H9 (cell line): ENCODE results near the gene BMP8A. TPM values are rescaled to one million over a fixed set of nuclear protein-coding genes. Genes with fewer than 3 reads are reported as not detected.

ENCODE experiments used
- DNase-seq: peaks from one replicate; pipeline ENCODE4 v3.0.0-alpha.2; 2017
- H2AFZ ChIP-seq: one replicate; pipeline ENCODE4 v1.6.1; 2013; ENCODE audit warnings: mild to moderate bottlenecking, low read length, control low read depth, moderate library complexity
- H2AK5ac ChIP-seq: 2 replicates; pipeline ENCODE4 v1.6.1; 2013; ENCODE audit warnings: low read length, control low read depth, mixed read lengths; ENCODE audit not compliant: insufficient read length
- H2BK120ac ChIP-seq: one replicate; pipeline ENCODE4 v1.6.1; 2013; ENCODE audit warnings: low read depth, mild to moderate bottlenecking, low read length, control low read depth, inconsistent platforms; ENCODE audit not compliant: poor library complexity, severe bottlenecking
- H2BK12ac ChIP-seq: 2 replicates; pipeline ENCODE4 v1.6.1; 2013; ENCODE audit warnings: low read length, control low read depth, mixed read lengths, low read depth; ENCODE audit not compliant: insufficient read length
- H2BK15ac ChIP-seq: 2 replicates; pipeline ENCODE4 v1.6.1; 2013; ENCODE audit warnings: low read depth, low read length, control low read depth
- H2BK20ac ChIP-seq: one replicate; pipeline ENCODE4 v1.6.1; 2013; ENCODE audit warnings: low read depth, mild to moderate bottlenecking, low read length, control low read depth, inconsistent platforms; ENCODE audit not compliant: poor library complexity, severe bottlenecking
- H2BK5ac ChIP-seq: 2 replicates; pipeline ENCODE4 v1.6.1; 2013; ENCODE audit warnings: low read length, control low read depth, mixed read lengths; ENCODE audit not compliant: insufficient read length
- H3K14ac ChIP-seq: 2 replicates; pipeline ENCODE4 v1.6.1; 2013; ENCODE audit warnings: low read length, control low read depth; ENCODE audit not compliant: insufficient read depth
- H3K18ac ChIP-seq: 2 replicates; pipeline ENCODE4 v1.6.1; 2013; ENCODE audit warnings: low read depth, mild to moderate bottlenecking, mixed read lengths, low read length, control low read depth; ENCODE audit not compliant: insufficient read length
- H3K23ac ChIP-seq: 2 replicates; pipeline ENCODE4 v1.6.1; 2013; ENCODE audit warnings: low read length, control low read depth, mixed read lengths, low read depth; ENCODE audit not compliant: insufficient read length
- H3K23me2 ChIP-seq: 2 replicates; pipeline ENCODE4 v1.6.1; 2013; ENCODE audit warnings: low read depth, mild to moderate bottlenecking, mixed read lengths, low read length, control low read depth; ENCODE audit not compliant: insufficient read length, poor library complexity, severe bottlenecking
- H3K27ac ChIP-seq: 2 replicates; pipeline ENCODE4 v1.5.1; 2013; ENCODE audit warnings: low read length, control low read depth, mixed read lengths, low read depth; ENCODE audit not compliant: insufficient read length
- H3K27me3 ChIP-seq: 2 replicates; pipeline ENCODE4 v1.6.1; 2013; ENCODE audit warnings: low read length, control low read depth, inconsistent platforms; ENCODE audit not compliant: insufficient read depth
- H3K4ac ChIP-seq: 2 replicates; pipeline ENCODE4 v1.6.1; 2013; ENCODE audit warnings: low read depth, mild to moderate bottlenecking, control low read depth, inconsistent platforms, low read length, moderate library complexity
- H3K4me1 ChIP-seq: 2 replicates; pipeline ENCODE4 v1.6.1; 2013; ENCODE audit warnings: low read length, control low read depth, inconsistent platforms; ENCODE audit not compliant: insufficient read depth
- H3K4me2 ChIP-seq: 2 replicates; pipeline ENCODE4 v1.6.1; 2013; ENCODE audit warnings: low read length, control low read depth, mixed read lengths; ENCODE audit not compliant: insufficient read length, insufficient read depth
- H3K56ac ChIP-seq: 2 replicates; pipeline ENCODE4 v1.6.1; 2013; ENCODE audit warnings: low read depth, mild to moderate bottlenecking, mixed read lengths, low read length, control low read depth; ENCODE audit not compliant: insufficient read length
- H3K79me1 ChIP-seq: 2 replicates; pipeline ENCODE4 v1.6.1; 2013; ENCODE audit warnings: low read depth, mild to moderate bottlenecking, moderate library complexity, low read length, control low read depth, inconsistent platforms; ENCODE audit not compliant: insufficient read depth, poor library complexity, severe bottlenecking
- H3K79me2 ChIP-seq: 2 replicates; pipeline ENCODE4 v1.6.1; 2013; ENCODE audit warnings: low read length, control low read depth, inconsistent platforms; ENCODE audit not compliant: insufficient read depth
- H3K9ac ChIP-seq: 2 replicates; pipeline ENCODE4 v1.6.1; 2013; ENCODE audit warnings: low read length, control low read depth, mixed read lengths; ENCODE audit not compliant: insufficient read length; ENCODE audit errors: extremely low read depth
- H3K9me3 ChIP-seq: one replicate; pipeline ENCODE4 v1.6.1; 2013; ENCODE audit warnings: low read depth, low read length, inconsistent platforms; ENCODE audit not compliant: control insufficient read depth
- H3T11ph ChIP-seq: one replicate; pipeline ENCODE4 v1.6.1; 2013; ENCODE audit warnings: mild to moderate bottlenecking, low read length, control low read depth, inconsistent platforms
- H4K20me1 ChIP-seq: one replicate; pipeline ENCODE4 v1.6.1; 2013; ENCODE audit not compliant: control insufficient read depth, insufficient read length, insufficient read depth
- H4K5ac ChIP-seq: 2 replicates; pipeline ENCODE4 v1.6.1; 2013; ENCODE audit warnings: low read depth, mild to moderate bottlenecking, mixed read lengths, low read length, control low read depth; ENCODE audit not compliant: insufficient read length
- H4K8ac ChIP-seq: replicated peaks from 2 replicates; pipeline ENCODE4 v1.6.1; 2013; ENCODE audit warnings: low read length, control low read depth, mixed read lengths, low read depth; ENCODE audit not compliant: insufficient read length
- H4K91ac ChIP-seq: 2 replicates; pipeline ENCODE4 v1.6.1; 2013; ENCODE audit warnings: low read depth, mild to moderate bottlenecking, moderate library complexity, mixed read lengths, low read length, control low read depth; ENCODE audit not compliant: insufficient read length
- H3K27ac Mint-ChIP-seq, 3 experiments: 2 replicates in 2 of 3; 3 replicates in 1 of 3; pipeline ENCODE4 v1.8.0; 2020 to 2021; ENCODE audit warnings: mixed read lengths in 3 of 3, mild to moderate bottlenecking in 1 of 3, moderate library complexity in 1 of 3
- H3K27me3 Mint-ChIP-seq: 2 replicates; pipeline ENCODE4 v1.8.0; 2021; ENCODE audit warnings: low read depth, mild to moderate bottlenecking, moderate library complexity, mixed read lengths
- H3K36me3 Mint-ChIP-seq, 3 experiments: 2 replicates in 2 of 3; 3 replicates in 1 of 3; pipeline ENCODE4 v1.8.0; 2020 to 2021; ENCODE audit warnings: low read depth in 3 of 3, mixed read lengths in 3 of 3; ENCODE audit not compliant: insufficient read depth in 1 of 3
- H3K4me1 Mint-ChIP-seq, 2 experiments: 2 replicates each; pipeline ENCODE4 v1.8.0; 2020; ENCODE audit warnings: mixed read lengths in 2 of 2
- H3K4me3 Mint-ChIP-seq, 2 experiments: 2 replicates in 1 of 2; 3 replicates in 1 of 2; pipeline ENCODE4 v1.8.0; 2020 to 2021; ENCODE audit warnings: mild to moderate bottlenecking in 2 of 2, mixed read lengths in 2 of 2, moderate library complexity in 1 of 2
- H3K9me3 Mint-ChIP-seq, 2 experiments: 2 replicates in 1 of 2; 3 replicates in 1 of 2; pipeline ENCODE4 v1.8.0; 2020; ENCODE audit warnings: mild to moderate bottlenecking in 2 of 2, mixed read lengths in 2 of 2, moderate library complexity in 1 of 2
- WGBS: extraction: QIAGEN DNeasy Blood & Tissue Kit; methylation state at CpG from one replicate; pipeline ENCODE4 v1.1.7; 2013; ENCODE audit warnings: missing lambda C conversion rate, low lambda C conversion rate, mixed read lengths; ENCODE audit not compliant: insufficient read length; ENCODE audit errors: extremely low coverage; 5-methylcytosine and 5-hydroxymethylcytosine counted together
- total RNA-seq: library from RNA; stranded (reverse); gene quantifications from 2 replicates; pipeline ENCODE4 v1.2.1, GENCODE V29; 2021
- TF ChIP-seq, protein P1 (sequence below): fragments of 200-600 bp; sonication (generic); conservative IDR thresholded peaks from 3 replicates; pipeline ENCODE4 v1.8.0; 2021; ENCODE audit warnings: antibody characterized with exemption, mild to moderate bottlenecking

The BMP8A gene
- total RNA-seq, 1 experiment from 2014 or later, result 0.52 TPM

DNA sequence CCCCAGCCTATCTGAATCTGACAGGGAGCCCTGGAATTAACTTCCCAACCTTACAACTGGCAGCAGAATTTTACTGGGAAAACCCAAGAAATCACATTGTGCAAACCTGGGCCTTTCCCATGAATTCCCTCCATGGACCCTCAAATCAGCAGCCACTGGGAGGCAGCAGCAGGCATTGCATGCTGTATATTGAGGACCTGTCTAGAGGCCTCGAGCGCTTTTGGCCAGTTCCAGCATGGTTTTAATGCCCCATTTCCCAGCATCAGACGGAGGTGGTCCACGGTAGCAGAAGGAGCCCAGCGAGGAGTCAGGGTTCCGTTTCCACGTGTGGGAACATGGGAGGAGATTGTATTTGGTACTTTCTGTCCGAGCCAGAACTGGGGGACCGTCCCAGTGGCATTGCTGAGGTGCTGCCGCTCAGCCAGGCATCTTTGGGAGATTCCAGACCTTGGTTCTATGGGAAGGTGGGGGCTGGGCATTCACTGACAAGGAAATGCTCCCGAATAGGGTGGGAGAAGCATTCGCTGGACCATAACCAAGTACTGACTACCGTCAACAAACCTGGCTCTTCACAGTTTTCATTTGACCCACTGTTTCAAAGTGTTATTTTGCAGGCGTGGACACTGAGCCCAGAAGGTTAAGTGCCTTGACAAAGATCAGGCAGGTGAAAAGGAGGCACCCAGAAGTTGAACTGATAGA is 15.9 kb downstream of the BMP8A start:
- H3K27me3 Mint-ChIP-seq, result peaks cover 18% of the 10 kb centered on the region
- no peak overlapping the region for H3K4me2 ChIP-seq
- H3K56ac ChIP-seq, result no peak overlapping the region
- H3K27me3 ChIP-seq, result no peaks in the 10 kb centered on the region
- H3K36me3 Mint-ChIP-seq, result no peaks in the 10 kb centered on the region
- TF ChIP-seq, protein P1, sequence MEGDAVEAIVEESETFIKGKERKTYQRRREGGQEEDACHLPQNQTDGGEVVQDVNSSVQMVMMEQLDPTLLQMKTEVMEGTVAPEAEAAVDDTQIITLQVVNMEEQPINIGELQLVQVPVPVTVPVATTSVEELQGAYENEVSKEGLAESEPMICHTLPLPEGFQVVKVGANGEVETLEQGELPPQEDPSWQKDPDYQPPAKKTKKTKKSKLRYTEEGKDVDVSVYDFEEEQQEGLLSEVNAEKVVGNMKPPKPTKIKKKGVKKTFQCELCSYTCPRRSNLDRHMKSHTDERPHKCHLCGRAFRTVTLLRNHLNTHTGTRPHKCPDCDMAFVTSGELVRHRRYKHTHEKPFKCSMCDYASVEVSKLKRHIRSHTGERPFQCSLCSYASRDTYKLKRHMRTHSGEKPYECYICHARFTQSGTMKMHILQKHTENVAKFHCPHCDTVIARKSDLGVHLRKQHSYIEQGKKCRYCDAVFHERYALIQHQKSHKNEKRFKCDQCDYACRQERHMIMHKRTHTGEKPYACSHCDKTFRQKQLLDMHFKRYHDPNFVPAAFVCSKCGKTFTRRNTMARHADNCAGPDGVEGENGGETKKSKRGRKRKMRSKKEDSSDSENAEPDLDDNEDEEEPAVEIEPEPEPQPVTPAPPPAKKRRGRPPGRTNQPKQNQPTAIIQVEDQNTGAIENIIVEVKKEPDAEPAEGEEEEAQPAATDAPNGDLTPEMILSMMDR, result peak; percentile 60; the same call in 2 of the 3 replicates
- no peaks in the 10 kb centered on the region for H3K9me3 ChIP-seq
- no peak overlapping the region for H2BK120ac ChIP-seq
- no peak overlapping the region for H3K27ac Mint-ChIP-seq
- H2BK12ac ChIP-seq, result no peak overlapping the region
- H3T11ph ChIP-seq, result no peak overlapping the region
- H3K79me2 ChIP-seq, result no peaks in the 10 kb centered on the region
- H4K20me1 ChIP-seq, result no peaks in the 10 kb centered on the region
- no peaks in the 10 kb centered on the region for H3K23me2 ChIP-seq
- no peak overlapping the region for H4K5ac ChIP-seq
- no peak overlapping the region for H2BK5ac ChIP-seq
- no peak overlapping the region for H4K8ac ChIP-seq
- no peak overlapping the region for H3K18ac ChIP-seq
- no peak overlapping the region for H3K4me3 Mint-ChIP-seq
- H3K4ac ChIP-seq, result no peak overlapping the region
- no peak overlapping the region for H2BK15ac ChIP-seq
- DNase-seq, result peak; percentile 65
- H3K79me1 ChIP-seq, result no peaks in the 10 kb centered on the region
- no peak overlapping the region for H2AK5ac ChIP-seq
- no peak overlapping the region for H2AFZ ChIP-seq
- no peak overlapping the region for H3K14ac ChIP-seq
- peaks cover 0 to under 1% of the 10 kb centered on the region in 2 experiments; a peak in 1 of 5 replicates for H3K9me3 Mint-ChIP-seq
- H3K27ac ChIP-seq, result no peak overlapping the region
- H2BK20ac ChIP-seq, result no peak overlapping the region
- H3K4me1 Mint-ChIP-seq, result peaks cover 10 to 11% of the 10 kb centered on the region in 2 experiments
- no peak overlapping the region for H3K9ac ChIP-seq
- WGBS, result no CpG with 5 or more reads among the region's 14 CpGs
- no peak overlapping the region for H3K23ac ChIP-seq
- no peaks in the 10 kb centered on the region for H3K4me1 ChIP-seq
- no peak overlapping the region for H4K91ac ChIP-seq
